Panc1 (cell line): ENCODE results near the gene ACOT4. TPM values are rescaled to one million over a fixed set of nuclear protein-coding genes. Genes with fewer than 3 reads are reported as not detected.

Source experiments
- ATAC-seq: fragments of 200-7000 bp; cut with Tn5 transposase; 2 replicates; pipeline ENCODE4 v1.9.1; 2020; ENCODE audit warnings: mild to moderate bottlenecking, moderate library complexity
- BruUV-seq: library from RNA; stranded (reverse); fragments of 400-500 nt; replicated peaks from 2 replicates; lab custom pipeline; 2021; lab: Mats Ljungman, UMichigan
- CTCF ChIA-PET: fragments of 300-600 bp; sonication (Branson Sonifier 250); formaldehyde crosslinking; loops from one replicate; lab custom pipeline; 2022; ENCODE audit warnings: antibody characterized with exemption; lab: Charles Lee
- POLR2A ChIA-PET: fragments of 300-600 bp; sonication (Branson Sonifier 250); formaldehyde crosslinking; loops from one replicate; lab custom pipeline; 2022; ENCODE audit warnings: antibody characterized with exemption; lab: Charles Lee
- DNase-seq: peaks from one replicate; pipeline ENCODE4 v3.0.0-alpha.2; 2010; ENCODE audit warnings: low read depth, low spot score
- H3K27ac ChIP-seq: 2 replicates; pipeline ENCODE4 v1.5.1; 2011; ENCODE audit warnings: mild to moderate bottlenecking, low read length, inconsistent platforms
- H3K27me3 ChIP-seq: fragments of 200-500 bp; sonication (Bioruptor generic); 2 replicates; pipeline ENCODE4 v1.6.0; 2014; ENCODE audit warnings: low read length, inconsistent platforms; ENCODE audit not compliant: control insufficient read depth, insufficient read depth
- H3K36me3 ChIP-seq: fragments of 200-500 bp; sonication (Bioruptor generic); 2 replicates; pipeline ENCODE4 v1.5.1; 2014; ENCODE audit warnings: inconsistent platforms, mild to moderate bottlenecking, low read length, moderate library complexity; ENCODE audit not compliant: control insufficient read depth, insufficient read depth
- H3K4me1 ChIP-seq: 2 replicates; pipeline ENCODE4 v1.5.1; 2011; ENCODE audit warnings: inconsistent platforms, mild to moderate bottlenecking, low read length, moderate library complexity; ENCODE audit not compliant: control insufficient read depth, insufficient read depth
- H3K4me3 ChIP-seq, 2 experiments: 2 replicates each; pipeline ENCODE4 v1.5.1; 2011 to 2012; ENCODE audit warnings: low read depth in 2 of 2, low read length in 2 of 2, mild to moderate bottlenecking in 2 of 2, inconsistent platforms in 1 of 2, moderate library complexity in 1 of 2
- H3K9me3 ChIP-seq: fragments of 200-500 bp; sonication (Bioruptor generic); 2 replicates; pipeline ENCODE4 v1.5.1; 2014; ENCODE audit warnings: low read depth, mild to moderate bottlenecking, inconsistent platforms, low read length, moderate library complexity; ENCODE audit not compliant: control insufficient read depth, insufficient read depth
- CTCF ChIP-seq: fragments of 450-650 bp; IDR thresholded peaks from 2 replicates; pipeline ENCODE4 v1.5.1; 2017; ENCODE audit warnings: mild to moderate bottlenecking
- POLR2AphosphoS5 ChIP-seq: IDR thresholded peaks from 2 replicates; pipeline ENCODE4 v1.6.1; 2012; ENCODE audit warnings: mild to moderate bottlenecking, low read depth, low read length, moderate library complexity
- REST ChIP-seq, 2 experiments: IDR thresholded peaks; 2 replicates each; pipeline ENCODE4 v1.6.1; 2011 to 2012; ENCODE audit warnings: low read depth in 2 of 2, control low read depth in 1 of 2, low read length in 1 of 2, mild to moderate bottlenecking in 1 of 2, moderate library complexity in 1 of 2; ENCODE audit not compliant: insufficient read depth in 1 of 2
- SIN3A ChIP-seq: IDR thresholded peaks from 2 replicates; pipeline ENCODE4 v1.6.1; 2012; ENCODE audit warnings: low read depth, mild to moderate bottlenecking, low read length, moderate library complexity, borderline replicate concordance; ENCODE audit not compliant: insufficient read depth
- TCF7L2 ChIP-seq: IDR thresholded peaks from 2 replicates; pipeline ENCODE4 v1.6.1; 2011; ENCODE audit warnings: mild to moderate bottlenecking, low read depth, low read length, inconsistent platforms
- in situ Hi-C: cut with HindIII; loops from 2 replicates; pipeline ENCODE4 v1.10.0; 2016; ENCODE audit warnings: low sequenced_read_pairs, low pct_unique_long_range_greater_than_20kb
- intact Hi-C: fragments of 100-400 bp; cut with micrococcal nuclease; formaldehyde crosslinking; loops from one replicate; pipeline ENCODE4 v1.10.0; 2022; ENCODE audit not compliant: unreplicated experiment
- total RNA-seq: library from RNA; stranded (reverse); gene quantifications from one replicate; pipeline ENCODE4 v1.2.1, GENCODE V29; 2021; ENCODE audit not compliant: unreplicated experiment

Gene ACOT4
- total RNA-seq, 1 experiment from 2014 or later: 2.7 TPM

GRCh38 chr14:73594491-73594890, 2.8 kb downstream of the ACOT4 start:
- no peak for TF ChIP-seq SIN3A
- TF ChIP-seq REST (IDR thresholded peaks at IDR 0.05; ENCODE audit: insufficient read depth in 1 of 2, low read depth in 2 of 2, low read length in 1 of 2): no peak
- no peak for TF ChIP-seq TCF7L2
- no peak for TF ChIP-seq CTCF
- no peak for TF ChIP-seq POLR2AphosphoS5
- intact Hi-C loops: no loop called here

GRCh38 chr14:73599499-73599898, 7.8 kb downstream of the ACOT4 start:
- in situ Hi-C loops: no loop called here
- CTCF ChIA-PET: no interaction called here

More at GRCh38 chr14:73594491-73594890, 2.8 kb downstream of the ACOT4 start:
- no peaks in the 10 kb centered on the region for H3K4me1 ChIP-seq
- no TSS peak for BruUV-seq
- POLR2A ChIA-PET: no interaction called here
- no peaks in the 10 kb centered on the region for H3K9me3 ChIP-seq
- no peaks in the 10 kb centered on the region for H3K36me3 ChIP-seq
- CTCF ChIA-PET: no interaction called here
- H3K4me3 ChIP-seq: no peak overlapping the region
- no peak for ATAC-seq
- in situ Hi-C loops: no loop called here
- DNase-seq: no peak
- no peaks in the 10 kb centered on the region for H3K27me3 ChIP-seq
- no peak overlapping the region for H3K27ac ChIP-seq

More at GRCh38 chr14:73599499-73599898, 7.8 kb downstream of the ACOT4 start:
- H3K4me1 ChIP-seq: no peaks in the 10 kb centered on the region
- intact Hi-C loops: no loop called here
- POLR2A ChIA-PET: no interaction called here
- no TSS peak for BruUV-seq
- H3K9me3 ChIP-seq: no peaks in the 10 kb centered on the region
- no peaks in the 10 kb centered on the region for H3K36me3 ChIP-seq
- H3K27ac ChIP-seq: no peak overlapping the region
- H3K4me3 ChIP-seq: no peak overlapping the region
- TF ChIP-seq POLR2AphosphoS5 (no peak), CTCF (no peak), TCF7L2 (no peak), REST (IDR thresholded peaks at IDR 0.05; ENCODE audit: insufficient read depth in 1 of 2, low read depth in 2 of 2, low read length in 1 of 2) (no peak), SIN3A (no peak)
- ATAC-seq: no peak
- DNase-seq: no peak
- H3K27me3 ChIP-seq: no peaks in the 10 kb centered on the region
